ENCODE measurements around the gene SPATA19.

DNA sequence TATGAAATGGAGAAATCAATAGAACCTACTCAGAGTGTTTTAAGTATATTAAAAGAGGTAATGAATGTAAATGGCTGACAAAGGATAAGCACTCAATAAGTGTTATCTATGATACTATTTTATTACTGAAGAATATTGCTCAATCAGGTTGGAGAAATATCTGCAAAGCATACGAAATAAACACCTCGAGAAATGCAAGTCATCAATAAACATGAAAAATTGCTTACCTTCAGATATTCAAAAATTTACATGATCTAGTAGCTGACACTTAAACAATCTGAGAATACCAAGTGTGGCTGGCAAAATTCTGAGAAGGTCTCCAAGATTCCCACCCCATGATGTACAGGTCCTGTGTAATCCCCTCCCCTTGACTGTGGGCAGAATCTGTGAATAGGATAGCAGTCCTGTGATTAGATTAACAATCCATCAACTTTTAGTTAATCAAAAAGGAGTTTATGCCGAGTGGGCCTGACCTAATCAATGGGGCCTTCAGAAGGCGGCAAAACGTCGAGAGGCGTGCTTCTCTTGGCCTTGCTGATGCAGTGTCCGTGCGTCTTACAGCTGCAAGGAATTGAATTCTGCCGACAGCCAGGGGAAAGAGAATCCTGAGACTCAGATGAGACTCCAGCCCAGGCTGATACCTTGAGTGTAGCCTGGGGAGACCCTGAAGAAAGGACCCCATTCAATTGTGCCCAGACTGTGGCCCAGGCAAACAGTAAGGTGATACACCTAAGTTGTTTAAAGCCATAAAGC is 49.1 kb downstream of the SPATA19 start:
- no peak for TF ChIP-seq EZH2 (IDR thresholded peaks at IDR 0.05)
- no peak for TF ChIP-seq POLR2AphosphoS5 (IDR thresholded peaks at IDR 0.05; ENCODE audit: borderline replicate concordance, low read depth, low read length)

Measured in SK-N-MC (cell line).